HG03571 (cell line): ENCODE results near the gene WDR17.

Experiments
- ATAC-seq: cut with Tn5 transposase; IDR thresholded peaks from one replicate; pipeline ENCODE4 v1.9.1; 2021; ENCODE audit not compliant: unreplicated experiment

The WDR17 gene

DNA sequence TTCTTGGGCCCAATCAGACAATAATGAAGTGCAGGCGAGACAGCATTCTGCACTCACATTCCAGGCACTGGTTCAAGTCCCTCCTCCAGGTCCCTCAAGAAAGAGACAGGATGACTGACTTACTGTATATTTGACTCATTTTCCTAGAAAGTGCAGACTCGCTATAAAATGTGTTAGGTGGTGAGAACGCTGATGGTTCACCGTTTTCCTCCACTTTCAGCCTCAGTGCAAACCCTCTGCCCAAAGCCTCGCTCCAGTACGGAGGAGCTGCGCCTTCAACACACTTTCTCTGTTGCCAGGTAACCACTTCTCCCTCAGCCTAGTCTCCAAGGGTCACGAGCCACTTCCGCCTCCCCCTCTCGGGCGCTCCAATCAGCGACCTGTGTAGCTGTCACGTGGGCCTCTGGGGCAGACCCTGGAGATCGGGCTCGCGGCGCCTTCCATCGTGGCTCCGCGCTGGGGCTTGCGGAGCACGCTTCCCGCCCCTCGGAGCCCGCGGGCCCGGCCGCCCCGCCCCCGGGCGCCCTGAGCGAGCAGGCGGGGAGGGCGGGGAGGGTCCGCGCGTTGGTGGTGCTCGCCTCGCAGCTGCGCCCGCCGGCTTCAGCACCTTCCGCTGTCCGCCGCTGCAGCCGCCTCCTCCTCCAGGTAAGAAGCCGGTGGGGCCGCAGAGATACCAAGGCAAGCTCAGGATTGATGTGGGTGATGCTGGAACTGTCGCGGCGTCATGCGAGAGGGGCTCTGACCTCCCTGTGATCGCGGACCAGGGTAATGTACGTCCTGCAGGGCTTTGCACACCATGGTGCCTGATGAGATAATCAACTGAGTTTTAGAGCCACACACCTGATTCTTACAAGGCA lies at the start of gene WDR17:
WDR17 (plus strand) TSS at position 407 of the 857 bp plus-strand sequence. CDS start 45,740 bp downstream, outside the sequence.
- peak; percentile 100 for ATAC-seq

DNA sequence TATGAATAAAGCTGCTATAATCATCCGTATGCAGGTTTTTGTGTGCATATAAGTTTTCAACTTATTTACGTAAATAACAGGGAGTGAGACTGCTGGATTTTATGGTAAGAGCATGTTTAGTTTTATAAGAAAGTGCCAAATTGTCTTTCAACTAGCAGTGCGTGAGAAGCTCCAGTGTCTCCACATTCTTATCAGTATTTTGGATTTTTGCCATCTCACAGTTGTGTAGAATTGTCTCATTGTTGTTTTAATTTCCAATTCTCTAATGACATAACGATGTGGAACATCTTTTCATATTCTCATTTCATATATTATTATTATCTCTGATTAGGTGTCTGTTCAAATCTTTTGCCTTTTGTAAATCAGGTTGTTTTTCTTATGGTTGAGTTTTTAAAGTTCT lies 49.0 kb upstream of the WDR17 start:
- ATAC-seq = no peak

- no peak for ATAC-seq
Observed at GRCh38 chr4:176020481-176021085, 45.1 kb upstream of the WDR17 start.

DNA sequence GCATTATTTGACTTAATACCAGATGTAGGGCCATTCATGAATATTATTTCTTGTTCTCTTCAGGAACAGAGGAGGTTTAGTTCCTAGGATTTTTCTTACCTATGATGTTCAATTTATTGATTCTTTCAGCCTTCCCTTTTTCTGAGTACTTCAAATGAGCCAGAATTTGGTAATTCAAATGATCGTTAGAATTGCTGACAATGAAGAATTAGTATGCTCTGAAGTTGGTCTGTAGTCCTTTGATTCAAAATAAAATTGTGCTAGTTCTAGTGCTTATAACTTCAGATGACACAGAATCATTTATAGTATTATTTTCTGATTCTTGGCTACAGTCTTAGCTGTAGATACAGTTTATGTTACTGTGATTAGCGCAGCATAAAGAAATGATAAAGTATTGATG lies 35.2 kb upstream of the WDR17 start:
- ATAC-seq = no peak

- ATAC-seq = no peak
Observed at GRCh38 chr4:176031922-176032321, 33.7 kb upstream of the WDR17 start.

DNA sequence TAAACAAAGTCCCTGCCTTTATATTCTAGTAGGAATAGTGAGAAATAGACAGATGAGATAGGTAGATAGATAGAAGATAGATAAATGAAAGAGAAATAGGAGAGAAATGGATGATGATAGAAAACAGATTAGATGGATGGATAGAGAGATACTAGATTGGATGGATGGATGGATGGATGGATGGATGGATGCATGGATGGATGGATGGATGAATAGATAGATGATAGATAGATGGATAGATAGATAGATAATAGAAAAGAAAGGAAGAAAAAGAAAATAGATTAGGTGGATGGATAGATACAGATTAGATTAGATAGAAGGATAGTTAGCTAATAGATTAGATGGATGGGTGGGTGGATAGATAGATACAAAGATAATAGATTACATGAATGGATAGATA lies 33.2 kb upstream of the WDR17 start:
- ATAC-seq = no peak

DNA sequence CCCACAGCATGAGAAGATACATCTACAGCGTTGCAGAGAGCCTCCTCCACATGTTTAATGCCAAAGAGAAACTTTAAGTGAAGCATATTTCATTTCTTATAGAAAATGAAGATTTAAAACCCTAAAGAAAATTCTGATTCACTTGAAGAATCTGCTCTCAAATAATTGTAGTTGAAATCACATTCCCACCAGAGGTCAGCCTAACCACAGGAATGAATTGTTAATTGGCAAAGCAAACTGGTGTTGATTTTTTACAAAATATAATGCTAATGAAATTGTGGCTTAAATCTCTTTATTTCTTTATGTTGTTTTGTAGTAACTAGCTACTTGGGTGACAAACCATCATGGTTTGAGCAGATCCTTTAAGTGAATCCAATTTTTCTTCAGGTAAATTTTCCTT lies 31.1 kb upstream of the WDR17 start:
- no peak for ATAC-seq

- no peak for ATAC-seq
Observed at GRCh38 chr4:176034936-176035335, 30.7 kb upstream of the WDR17 start.

GRCh38 chr4:176036585-176037205 lies 28.9 kb upstream of the WDR17 start:
- ATAC-seq = peak; percentile 71

DNA sequence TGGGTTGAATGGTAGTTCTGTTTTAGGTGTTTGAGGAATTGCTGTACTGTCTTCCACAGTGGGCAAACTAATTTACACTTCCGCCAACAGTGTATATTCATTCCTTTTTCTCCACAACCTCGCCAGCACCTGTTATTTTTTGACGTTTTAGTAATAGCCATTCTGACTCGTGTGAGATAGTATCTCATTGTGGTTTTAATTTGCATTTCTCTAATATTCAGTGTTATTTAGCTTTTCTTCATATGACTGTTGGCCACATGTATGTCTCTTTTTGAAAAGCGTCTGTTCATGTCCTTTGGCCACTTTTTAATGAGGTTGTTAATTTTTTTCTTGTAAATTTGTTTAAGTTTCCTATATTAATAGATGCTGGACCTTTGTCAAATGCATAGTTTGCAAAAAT lies 26.9 kb upstream of the WDR17 start:
- ATAC-seq = no peak

DNA sequence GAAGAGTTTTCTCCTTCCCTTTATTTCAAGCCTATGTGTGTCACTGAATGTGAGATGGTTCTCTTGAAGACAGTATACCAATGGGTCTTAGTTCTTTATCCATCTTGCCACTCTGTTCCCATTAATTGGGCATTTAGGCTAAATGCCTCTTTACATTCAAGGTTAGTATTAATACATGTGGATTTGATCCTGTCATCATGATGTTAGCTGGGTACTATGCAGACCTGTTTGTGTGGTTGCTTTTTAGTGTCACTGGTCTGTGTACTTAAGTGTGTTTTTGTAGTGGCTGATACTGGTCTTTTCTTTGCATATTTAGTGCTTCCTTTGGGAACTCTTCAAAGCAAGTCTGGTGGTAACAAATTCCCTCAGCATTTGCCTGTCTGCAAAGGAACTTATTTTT lies 23.4 kb upstream of the WDR17 start:
- no peak for ATAC-seq

DNA sequence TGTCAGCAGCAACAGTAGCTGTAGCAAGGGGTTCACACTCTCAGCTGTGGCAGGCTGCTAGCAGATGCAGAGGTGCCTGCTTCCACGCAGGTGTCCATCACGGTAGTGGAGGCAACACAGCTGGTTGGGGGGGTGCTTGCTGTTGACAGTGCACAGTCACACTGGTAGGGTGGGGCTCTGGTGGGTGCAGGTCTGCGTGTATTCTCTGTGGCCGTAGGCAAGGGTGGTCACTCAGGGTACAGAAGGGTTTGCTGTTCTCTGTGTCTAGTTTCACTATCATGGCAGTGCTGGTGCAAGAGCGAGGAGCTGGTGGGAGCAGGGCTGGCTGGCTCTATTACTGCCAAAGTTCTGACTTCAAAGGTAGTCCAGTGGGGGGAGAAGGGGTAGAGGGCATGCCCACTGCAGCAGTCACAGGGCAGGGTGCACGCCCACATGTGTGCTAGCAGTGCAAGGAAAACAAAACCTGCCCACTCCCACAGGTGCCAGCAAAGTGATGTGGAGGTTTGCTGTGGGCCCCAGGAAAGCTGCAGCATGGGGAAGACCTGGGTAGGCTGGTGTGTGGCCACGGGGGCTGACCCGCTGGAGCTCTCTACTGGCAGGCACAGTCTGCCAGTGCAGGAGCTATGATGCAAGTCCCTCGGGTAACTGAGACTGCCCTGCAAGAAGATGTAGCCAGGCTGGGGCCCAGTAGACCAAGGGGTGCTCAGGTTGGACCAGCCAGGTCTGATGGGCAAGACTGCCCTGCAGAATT lies 21.6 kb upstream of the WDR17 start:
- no peak for ATAC-seq

DNA sequence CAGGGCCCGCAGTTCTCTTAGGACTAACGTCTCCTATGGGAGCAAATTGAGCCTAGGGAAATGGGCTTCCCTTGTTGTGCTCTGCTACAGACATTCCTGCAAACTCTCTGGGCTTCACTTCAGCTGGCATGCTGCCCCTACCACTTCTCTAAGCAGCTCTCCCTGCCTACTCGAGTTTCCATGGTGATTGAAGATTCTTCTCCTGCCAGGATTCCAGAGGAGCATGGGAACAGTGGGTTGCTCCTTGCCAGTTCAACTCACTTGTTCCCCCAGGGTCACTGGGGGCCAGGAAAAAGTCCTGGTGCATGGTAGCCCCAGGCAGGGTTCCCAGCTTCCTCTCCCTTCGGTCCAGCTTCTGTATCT lies 21.1 kb upstream of the WDR17 start:
- ATAC-seq = no peak

- ATAC-seq = no peak
Observed at GRCh38 chr4:176048631-176049030, 17.0 kb upstream of the WDR17 start.

DNA sequence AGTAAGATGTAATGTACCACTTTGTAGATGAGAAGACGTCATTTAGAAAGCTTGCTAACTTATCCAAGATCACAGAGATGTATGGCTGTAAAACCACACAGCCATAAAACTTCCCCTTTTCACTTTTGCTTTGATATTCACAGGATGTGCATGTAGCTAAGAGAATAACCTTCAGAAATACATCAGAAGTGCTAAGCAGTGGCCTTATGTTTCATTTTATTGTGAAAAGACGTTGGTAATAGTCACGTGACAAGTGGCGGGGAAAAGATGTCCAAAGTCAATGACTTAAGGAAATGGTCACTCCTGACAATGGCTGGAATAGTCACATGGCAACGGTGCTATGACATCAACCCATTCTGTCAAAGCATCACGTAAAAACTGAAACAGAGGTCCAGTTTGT lies 12.9 kb upstream of the WDR17 start:
- peak; percentile 99 for ATAC-seq

- ATAC-seq = no peak
Observed at GRCh38 chr4:176053785-176054184, 11.9 kb upstream of the WDR17 start.

DNA sequence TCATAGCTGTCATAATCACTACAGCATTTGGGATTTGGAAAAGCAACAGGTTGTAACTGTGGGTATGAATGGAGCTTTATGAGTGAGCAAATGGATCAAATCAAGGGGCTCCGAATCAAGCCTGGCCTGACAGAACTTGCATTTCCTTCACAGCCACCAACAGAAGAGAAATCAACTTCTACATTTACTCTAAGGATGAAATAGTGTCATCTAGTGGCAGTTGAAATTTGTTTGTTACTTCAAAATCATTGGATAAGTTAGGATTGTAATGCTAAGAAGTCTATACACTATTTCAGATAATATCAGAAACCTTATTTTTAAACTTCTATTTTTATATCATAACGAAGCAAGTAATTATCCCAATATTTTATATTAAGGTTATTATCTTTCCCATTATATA lies 10.7 kb upstream of the WDR17 start:
- no peak for ATAC-seq

DNA sequence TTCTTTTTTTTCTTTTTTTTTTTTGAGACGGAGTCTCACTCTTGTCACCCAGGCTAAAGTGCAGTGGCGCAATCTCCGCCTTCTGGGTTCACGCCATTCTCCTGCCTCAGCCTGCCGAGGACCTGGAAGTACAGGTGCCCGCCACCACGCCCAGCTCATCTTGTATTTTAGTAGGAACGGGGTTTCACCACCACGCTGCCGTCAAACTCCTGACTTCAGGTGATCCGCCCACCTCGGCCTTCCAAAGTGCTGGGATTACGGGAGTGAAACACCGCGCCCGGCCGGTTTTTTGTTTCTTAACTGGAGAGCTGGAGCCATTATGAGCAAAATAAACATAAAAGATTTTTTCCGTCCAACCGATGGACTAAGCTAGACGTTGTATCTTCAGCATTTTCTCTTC lies 1.9 kb upstream of the WDR17 start:
- ATAC-seq = no peak

- ATAC-seq = no peak
Observed at GRCh38 chr4:176064539-176064938, 1.1 kb upstream of the WDR17 start.

DNA sequence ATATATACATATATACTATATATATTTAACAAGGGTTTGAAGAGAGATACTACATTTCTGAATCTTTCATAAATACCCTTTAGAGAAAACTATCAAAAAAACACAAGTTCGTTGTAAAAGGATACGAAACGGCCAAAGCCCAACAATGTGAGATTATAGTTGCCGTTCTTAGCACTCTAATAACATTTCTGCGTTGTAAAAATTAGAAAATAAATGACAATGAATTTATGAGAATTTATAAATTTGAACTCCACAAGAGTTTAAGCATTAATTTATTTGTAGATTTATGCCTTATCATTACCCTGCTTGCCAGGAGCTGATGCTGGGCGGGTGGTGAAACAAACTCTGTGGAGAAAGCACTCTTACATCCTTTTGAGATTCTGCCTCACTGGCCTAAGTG lies 1.1 kb downstream of the WDR17 start:
- ATAC-seq = no peak

- no peak for ATAC-seq
Observed at GRCh38 chr4:176077561-176077960, 11.9 kb downstream of the WDR17 start.

GRCh38 chr4:176084769-176085168 lies 19.1 kb downstream of the WDR17 start:
- ATAC-seq = no peak
